Stimulated activated CD8-positive, alpha-beta memory T cell treated with anti-CD3 and anti-CD28 coated beads, Interleukin-4, amount 100 ng/mL, for 48 hours (primary cell): ENCODE data around the gene SHANK3.

Source experiments
- DNase-seq: peaks from one replicate; pipeline ENCODE4 v3.0.0-alpha.2; 2020

SHANK3 gene

GRCh38 chr22:50714631-50715179 is 42.1 kb downstream of the SHANK3 start:
- no peak for DNase-seq

DNA sequence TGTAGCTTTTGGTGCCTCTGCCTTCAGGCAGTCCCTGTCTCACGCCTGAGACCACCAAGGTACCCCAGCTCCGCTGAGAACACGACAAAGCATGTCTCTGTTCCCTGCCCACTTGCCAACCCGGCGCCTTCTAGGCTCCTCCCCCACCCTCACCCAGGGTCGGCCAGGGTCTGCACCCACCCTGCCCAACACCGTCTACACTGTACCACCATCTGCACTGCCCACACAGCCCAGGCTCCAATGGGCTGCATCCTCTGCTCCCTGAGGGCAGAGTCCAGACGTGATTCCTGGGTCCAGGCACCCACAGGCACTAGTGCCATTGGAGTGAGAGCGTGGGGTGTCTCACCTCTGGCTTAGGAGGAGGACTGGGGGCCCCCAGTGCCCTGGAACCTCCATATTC is 42.6 kb downstream of the SHANK3 start:
- no peak for DNase-seq

- no peak for DNase-seq
Observed at GRCh38 chr22:50715776-50716175, 43.2 kb downstream of the SHANK3 start.

- no peak for DNase-seq
Observed at GRCh38 chr22:50716290-50717024, 43.8 kb downstream of the SHANK3 start.

GRCh38 chr22:50717709-50718351 is 45.2 kb downstream of the SHANK3 start:
- no peak for DNase-seq

- DNase-seq, result no peak
Observed at GRCh38 chr22:50718352-50718709, 45.7 kb downstream of the SHANK3 start.

DNA sequence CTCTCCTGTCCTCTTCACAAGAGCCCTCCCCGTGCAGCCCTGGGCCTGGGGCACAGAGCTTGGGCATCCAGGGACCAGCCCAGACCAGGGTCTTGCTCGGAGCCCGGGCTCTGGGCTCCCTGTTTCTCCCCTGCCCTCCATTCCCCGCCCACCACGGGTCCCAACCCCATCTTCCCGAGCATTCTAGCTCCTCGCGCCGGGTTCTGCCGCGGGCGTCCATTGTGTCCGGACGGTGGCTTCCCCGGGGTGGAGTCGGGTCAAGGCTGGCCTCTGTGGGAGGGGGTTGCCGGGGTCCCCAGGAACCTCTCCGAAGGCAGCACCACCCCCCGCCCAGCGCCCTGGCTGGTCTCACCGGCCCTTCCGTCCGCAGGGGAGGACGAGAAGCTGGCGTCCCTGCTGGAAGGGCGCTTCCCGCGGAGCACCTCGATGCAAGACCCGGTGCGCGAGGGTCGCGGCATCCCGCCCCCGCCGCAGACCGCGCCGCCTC is 47.2 kb downstream of the SHANK3 start:
- DNase-seq, result no peak

DNA sequence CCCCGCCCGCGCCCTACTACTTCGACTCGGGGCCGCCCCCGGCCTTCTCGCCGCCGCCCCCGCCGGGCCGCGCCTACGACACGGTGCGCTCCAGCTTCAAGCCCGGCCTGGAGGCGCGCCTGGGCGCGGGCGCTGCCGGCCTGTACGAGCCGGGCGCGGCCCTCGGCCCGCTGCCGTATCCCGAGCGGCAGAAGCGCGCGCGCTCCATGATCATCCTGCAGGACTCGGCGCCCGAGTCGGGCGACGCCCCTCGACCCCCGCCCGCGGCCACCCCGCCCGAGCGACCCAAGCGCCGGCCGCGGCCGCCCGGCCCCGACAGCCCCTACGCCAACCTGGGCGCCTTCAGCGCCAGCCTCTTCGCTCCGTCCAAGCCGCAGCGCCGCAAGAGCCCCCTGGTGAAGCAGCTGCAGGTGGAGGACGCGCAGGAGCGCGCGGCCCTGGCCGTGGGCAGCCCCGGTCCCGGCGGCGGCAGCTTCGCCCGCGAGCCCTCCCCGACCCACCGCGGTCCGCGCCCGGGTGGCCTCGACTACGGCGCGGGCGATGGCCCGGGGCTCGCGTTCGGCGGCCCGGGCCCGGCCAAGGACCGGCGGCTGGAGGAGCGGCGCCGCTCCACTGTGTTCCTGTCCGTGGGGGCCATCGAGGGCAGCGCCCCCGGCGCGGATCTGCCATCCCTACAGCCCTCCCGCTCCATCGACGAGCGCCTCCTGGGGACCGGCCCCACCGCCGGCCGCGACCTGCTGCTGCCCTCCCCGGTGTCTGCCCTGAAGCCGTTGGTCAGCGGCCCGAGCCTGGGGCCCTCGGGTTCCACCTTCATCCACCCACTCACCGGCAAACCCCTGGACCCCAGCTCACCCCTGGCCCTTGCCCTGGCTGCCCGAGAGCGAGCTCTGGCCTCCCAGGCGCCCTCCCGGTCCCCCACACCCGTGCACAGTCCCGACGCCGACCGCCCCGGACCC is 48.0 kb downstream of the SHANK3 start:
- DNase-seq, result no peak

DNA sequence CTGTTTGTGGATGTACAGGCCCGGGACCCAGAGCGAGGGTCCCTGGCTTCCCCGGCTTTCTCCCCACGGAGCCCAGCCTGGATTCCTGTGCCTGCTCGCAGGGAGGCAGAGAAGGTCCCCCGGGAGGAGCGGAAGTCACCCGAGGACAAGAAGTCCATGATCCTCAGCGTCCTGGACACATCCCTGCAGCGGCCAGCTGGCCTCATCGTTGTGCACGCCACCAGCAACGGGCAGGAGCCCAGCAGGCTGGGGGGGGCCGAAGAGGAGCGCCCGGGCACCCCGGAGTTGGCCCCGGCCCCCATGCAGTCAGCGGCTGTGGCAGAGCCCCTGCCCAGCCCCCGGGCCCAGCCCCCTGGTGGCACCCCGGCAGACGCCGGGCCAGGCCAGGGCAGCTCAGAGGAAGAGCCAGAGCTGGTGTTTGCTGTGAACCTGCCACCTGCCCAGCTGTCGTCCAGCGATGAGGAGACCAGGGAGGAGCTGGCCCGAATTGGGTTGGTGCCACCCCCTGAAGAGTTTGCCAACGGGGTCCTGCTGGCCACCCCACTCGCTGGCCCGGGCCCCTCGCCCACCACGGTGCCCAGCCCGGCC is 48.7 kb downstream of the SHANK3 start:
- no peak for DNase-seq

- DNase-seq, result no peak
Observed at GRCh38 chr22:50722048-50722701, 49.6 kb downstream of the SHANK3 start.
